Fibroblast of villous mesenchyme (primary cell): Measurements from ENCODE around the gene CSNK1E. TPM values are rescaled to one million over a fixed set of nuclear protein-coding genes. Genes with fewer than 3 reads are reported as not detected.
"Not testable (repeated sequence)": the region's sequence is repeated elsewhere in the genome, so short reads cannot be mapped to it uniquely, and the experiment has no call there.

Source experiments
- DNase-seq: peaks from one replicate; pipeline ENCODE4 v3.0.0-alpha.2; 2010; ENCODE audit warnings: low read depth
- H3K4me3 ChIP-seq: 2 replicates; pipeline ENCODE4 v1.5.1; 2011; ENCODE audit warnings: low read depth, mild to moderate bottlenecking, low read length
- CTCF ChIP-seq: IDR thresholded peaks from 2 replicates; pipeline ENCODE4 v1.5.1; 2012; ENCODE audit warnings: low read depth, mild to moderate bottlenecking, low read length; ENCODE audit not compliant: insufficient read depth
- total RNA-seq: library from RNA; depleted of rRNA; stranded (reverse); fragments of >200 nt; gene quantifications from 2 replicates; pipeline ENCODE4 v1.2.3, GENCODE V29; 2012

The CSNK1E gene
- total RNA-seq, 1 donor, result 145 TPM

- no peak overlapping the region for H3K4me3 ChIP-seq
- DNase-seq, result no peak
- no peak for TF ChIP-seq CTCF
Observed at GRCh38 chr22:38350444-38351359, 33.5 kb upstream of the CSNK1E start.

GRCh38 chr22:38348751-38349496 lies 31.7 kb upstream of the CSNK1E start:
- H3K4me3 ChIP-seq, result no peak overlapping the region
- TF ChIP-seq CTCF, result no peak
- no peak for DNase-seq

- DNase-seq, result no peak
- no peak for TF ChIP-seq CTCF
- H3K4me3 ChIP-seq, result no peak overlapping the region
Observed at GRCh38 chr22:38347944-38348750, 30.9 kb upstream of the CSNK1E start.

- H3K4me3 ChIP-seq, result no peak overlapping the region
- TF ChIP-seq CTCF, result no peak
- no peak for DNase-seq
Observed at GRCh38 chr22:38347181-38347943, 30.1 kb upstream of the CSNK1E start.

GRCh38 chr22:38346506-38346905 lies 29.3 kb upstream of the CSNK1E start:
- no peak for TF ChIP-seq CTCF
- DNase-seq, result no peak
- no peak overlapping the region for H3K4me3 ChIP-seq

- H3K4me3 ChIP-seq, result no peak overlapping the region
- TF ChIP-seq CTCF, result no peak
- no peak for DNase-seq
Observed at GRCh38 chr22:38345782-38346181, 28.5 kb upstream of the CSNK1E start.

GRCh38 chr22:38339893-38340292 lies 22.7 kb upstream of the CSNK1E start:
- DNase-seq, H3K4me3 ChIP-seq: not testable (repeated sequence)
